Measurements from ENCODE around the gene TBC1D2B.

Gene TBC1D2B

DNA sequence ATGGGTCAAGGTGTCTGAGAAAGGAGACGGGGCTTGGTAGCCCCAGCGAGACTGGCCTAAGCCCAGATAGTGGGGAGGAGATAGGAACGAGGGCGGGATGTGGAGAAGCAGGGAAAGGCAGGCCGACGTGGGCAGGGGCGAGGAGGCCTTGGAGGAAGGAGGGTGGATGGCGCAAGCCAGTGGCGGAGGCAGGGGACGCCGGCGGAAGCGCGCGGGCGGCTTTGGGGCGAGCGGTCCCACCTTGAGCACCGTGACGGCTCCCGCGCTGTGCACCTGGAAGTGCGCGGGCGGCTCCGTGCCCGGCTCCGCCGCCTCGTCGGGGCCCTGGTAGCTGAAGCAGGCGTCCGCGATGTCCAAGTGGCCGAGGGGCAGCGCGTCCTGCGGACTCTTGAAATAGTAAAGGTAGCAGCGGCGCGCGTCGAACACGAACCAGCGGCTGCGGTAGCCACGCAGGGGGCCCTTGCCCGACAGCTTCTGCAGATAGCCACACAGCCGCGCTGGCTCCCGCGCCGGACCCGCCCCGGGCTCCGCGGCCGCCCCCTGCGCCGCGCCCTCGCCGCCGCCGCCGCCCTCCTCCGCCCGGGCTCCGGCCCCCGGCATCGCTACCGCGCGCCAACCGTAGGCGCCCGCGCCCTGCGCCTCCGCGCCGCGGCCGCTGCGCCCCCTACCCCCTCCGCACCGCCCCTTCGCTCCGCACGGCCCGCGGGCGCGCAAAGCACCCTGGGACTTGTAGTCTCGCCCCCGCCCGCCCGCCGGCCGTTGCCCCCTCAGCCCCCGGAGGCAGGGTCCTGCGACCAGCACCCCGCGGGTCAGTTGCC lies at the start of gene TBC1D2B:
Gene TBC1D2B, minus strand, starts transcription at position 659 of the 818 bp plus-strand sequence. Its CDS starts 59 bp downstream, at position 600.
- DNase-seq (ENCODE audit: low read depth in 2 of 2), result peak; percentile 54 to 58

DNA sequence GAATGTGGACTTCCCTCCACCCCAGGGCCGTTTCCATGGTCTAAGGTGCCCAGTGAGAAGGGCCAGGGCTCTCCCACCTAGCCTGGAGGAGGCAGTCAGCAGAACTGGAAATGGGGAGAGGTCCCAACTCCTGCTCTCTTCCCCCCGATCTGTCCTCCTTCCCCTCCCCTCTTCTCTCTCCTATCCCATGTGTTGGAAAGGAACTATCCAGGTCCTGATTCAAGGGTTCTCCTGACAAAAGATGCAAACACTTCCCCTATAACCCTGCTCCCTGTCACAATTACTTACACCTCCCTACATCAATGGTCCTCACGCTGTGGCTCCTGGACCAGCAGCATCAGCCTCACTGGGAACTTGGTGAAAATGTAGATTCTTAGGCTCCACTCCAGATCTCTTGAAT lies 47.8 kb upstream of the TBC1D2B start:
- DNase-seq (ENCODE audit: low read depth in 2 of 2), result no peak

DNA sequence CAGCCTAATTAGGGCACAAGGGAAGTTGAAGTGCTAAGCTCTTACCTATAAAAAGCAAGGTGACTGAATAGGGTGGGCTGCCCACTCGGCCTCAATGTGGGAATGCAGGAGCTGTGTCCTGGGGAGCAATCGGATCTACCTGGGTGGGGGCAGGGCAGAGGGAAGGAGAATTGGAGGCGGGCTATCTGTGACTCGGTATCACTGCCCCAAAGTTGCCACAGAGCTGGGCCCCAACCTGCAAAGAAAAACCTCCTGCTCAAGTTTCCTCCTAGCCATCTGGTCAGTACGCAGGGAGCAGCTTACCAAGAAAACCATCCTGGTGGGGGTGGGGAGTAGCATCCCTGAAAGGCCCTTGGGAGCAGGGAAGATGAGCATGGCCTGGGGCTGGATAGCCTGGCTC lies 43.0 kb upstream of the TBC1D2B start:
- DNase-seq (ENCODE audit: low read depth in 2 of 2), result no peak

DNA sequence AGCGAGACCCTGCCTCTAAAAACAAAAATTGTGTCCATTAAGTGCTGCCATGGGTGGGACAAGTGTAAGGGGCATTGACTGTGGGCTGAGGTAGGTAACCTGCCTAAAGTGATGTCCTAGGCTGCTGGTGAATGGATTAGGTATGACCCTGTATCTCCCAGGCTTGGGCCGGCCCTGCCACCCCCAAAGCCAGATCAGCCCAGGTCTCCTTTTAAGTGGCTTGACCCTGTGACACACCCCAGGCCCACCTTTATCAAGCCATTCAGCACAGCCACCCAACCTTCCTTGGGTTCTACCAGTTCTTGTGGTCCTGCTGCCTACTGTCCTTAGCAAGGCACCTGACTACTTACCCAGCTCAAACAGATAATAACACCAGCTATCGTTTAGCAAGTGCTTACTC lies 35.0 kb upstream of the TBC1D2B start:
- no peak for DNase-seq (ENCODE audit: low read depth in 2 of 2)

DNA sequence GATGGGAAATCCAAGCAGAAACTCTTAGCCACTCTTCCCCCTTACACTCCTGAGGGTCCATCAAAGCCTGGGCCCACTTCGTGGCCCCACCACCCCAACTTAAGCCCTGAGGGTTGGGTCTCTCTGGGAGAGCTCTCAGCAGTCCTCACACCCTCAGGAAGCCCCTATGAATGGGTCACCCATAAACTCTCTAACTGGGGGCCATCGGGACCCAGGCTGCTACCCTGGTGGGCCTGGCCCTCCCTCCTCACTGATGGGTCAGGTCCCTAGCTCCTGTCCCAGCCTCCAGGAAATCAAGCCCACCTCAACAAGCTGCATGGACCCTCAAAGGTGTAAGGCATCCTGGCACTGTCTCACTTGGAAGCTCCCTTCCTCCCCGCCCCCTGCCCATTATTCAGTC lies 34.3 kb upstream of the TBC1D2B start:
- no peak for DNase-seq (ENCODE audit: low read depth in 2 of 2)

DNA sequence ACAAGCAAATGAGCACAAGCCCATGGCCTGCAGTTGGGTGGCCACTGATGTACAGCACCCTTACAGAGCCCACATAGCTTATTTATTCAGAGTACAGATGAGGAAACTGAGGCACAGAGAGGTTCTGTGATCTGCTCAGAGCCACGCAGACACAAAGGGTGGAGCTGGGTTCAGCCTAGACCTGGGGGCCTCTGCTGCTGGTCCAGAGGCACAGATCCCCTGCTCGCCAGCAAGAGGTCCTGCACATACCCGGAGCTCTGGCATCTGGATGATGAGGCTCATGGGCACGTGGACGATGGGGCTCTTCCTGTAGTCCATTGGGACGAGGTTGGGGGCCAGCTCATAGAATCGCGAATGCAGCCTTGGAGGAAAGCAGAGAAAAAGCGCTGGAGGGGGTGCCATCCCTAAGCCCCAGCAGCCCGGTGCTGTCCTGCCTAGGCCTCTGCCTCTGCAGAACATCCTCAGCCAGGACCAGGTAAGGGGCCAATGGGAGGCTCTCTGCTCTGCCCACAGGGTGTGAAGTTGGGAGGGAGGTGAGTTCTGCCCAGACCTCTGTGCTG lies 33.5 kb upstream of the TBC1D2B start:
- no peak for DNase-seq (ENCODE audit: low read depth in 2 of 2)

DNA sequence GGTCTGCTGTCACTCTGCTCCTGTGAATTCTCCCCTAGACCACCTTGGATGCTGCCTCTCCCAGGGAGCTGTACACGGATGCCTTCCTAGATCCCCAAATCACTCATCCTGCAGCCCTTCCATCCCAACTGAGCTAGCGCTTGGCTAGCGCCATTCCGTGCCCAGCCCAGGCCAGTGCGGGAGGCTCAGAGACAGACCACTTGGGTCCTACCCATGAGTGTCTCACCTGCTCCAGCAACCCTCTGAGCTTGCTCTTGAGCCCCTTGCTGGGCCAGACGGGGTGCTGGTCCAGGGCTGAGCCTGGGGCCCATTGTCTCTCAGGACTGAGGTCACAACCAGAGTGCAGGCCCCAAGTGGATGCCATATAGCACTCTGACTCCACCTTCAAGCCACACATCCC lies 32.6 kb upstream of the TBC1D2B start:
- no peak for DNase-seq (ENCODE audit: low read depth in 2 of 2)

DNA sequence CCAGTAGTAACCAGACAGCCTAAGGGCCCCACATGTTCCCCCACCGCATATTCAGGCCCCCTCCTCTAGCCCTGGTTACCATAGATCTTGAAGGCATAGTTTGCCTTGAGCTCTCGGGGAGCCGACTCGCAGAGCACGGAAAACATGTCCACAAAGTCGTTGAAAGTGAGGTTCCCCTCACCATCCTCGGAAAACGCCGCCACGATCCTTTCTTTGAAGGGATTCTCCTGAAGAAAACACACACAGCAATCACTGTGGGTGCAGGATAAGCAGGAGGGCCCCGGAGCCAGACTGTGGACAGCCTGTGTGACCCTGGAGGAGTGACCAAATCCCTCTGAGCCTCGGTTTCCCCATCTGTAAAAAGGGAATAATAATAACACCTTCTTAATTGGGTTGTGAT lies 31.6 kb upstream of the TBC1D2B start:
- DNase-seq (ENCODE audit: low read depth in 2 of 2), result no peak

DNA sequence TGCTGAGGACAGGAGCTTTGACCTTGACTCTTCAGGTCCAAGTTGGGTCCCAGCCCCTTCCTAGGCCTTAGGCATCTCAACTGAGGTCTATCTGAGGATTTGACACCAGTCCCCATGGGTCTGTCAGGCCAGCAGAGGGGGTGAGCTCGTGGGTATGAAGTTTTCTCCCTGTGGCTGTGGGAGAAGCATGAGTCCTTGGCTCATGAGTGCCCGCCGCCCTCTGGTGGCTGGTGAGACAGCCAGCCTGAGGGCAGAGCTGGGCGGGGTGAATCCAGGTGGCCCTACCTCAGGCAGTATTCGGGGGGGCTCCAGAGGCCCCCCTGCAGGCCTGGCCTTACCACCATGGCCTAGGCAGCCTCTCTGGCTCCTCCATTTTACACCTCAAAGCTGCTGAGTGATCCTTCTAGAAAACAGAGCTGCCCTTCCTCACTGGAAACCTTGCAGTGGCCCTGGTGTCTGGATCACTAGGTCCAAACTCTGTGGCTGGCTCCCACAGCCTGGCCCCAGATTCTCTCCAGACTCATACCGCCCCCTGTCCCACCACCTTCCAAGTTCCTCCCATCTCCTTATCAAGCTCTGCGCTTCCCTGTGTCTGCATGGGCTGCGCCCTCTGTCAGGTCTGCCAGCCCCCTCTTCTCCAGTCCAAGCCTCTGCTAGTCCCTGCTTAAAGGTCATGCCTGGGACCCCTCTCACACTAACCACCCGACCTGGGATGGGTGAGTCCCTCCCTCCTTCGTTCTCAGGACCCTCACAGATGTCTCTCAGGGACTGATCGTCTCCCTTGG lies 31.0 kb upstream of the TBC1D2B start:
- peak; percentile 73 for DNase-seq (ENCODE audit: low read depth in 2 of 2)

DNA sequence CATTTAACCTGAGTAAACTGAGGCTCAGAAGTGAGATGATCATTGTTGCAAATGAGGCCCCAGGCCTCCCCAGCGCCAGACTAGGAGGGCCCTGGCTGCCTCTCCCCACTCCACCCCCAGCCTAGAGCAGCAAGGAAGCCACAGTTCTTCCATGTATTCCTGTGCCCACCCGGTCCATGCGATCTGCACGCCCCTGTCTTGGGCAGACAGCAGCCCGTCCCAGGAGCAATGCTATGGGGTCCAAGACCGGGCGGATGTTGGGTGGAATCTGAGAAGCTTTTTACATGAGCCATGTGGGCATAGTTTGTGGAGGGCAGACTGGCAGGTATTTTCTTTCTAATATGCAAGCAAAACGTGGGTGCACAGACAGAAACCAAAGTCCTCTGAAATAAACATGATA lies 30.0 kb upstream of the TBC1D2B start:
- DNase-seq (ENCODE audit: low read depth in 2 of 2), result no peak

DNA sequence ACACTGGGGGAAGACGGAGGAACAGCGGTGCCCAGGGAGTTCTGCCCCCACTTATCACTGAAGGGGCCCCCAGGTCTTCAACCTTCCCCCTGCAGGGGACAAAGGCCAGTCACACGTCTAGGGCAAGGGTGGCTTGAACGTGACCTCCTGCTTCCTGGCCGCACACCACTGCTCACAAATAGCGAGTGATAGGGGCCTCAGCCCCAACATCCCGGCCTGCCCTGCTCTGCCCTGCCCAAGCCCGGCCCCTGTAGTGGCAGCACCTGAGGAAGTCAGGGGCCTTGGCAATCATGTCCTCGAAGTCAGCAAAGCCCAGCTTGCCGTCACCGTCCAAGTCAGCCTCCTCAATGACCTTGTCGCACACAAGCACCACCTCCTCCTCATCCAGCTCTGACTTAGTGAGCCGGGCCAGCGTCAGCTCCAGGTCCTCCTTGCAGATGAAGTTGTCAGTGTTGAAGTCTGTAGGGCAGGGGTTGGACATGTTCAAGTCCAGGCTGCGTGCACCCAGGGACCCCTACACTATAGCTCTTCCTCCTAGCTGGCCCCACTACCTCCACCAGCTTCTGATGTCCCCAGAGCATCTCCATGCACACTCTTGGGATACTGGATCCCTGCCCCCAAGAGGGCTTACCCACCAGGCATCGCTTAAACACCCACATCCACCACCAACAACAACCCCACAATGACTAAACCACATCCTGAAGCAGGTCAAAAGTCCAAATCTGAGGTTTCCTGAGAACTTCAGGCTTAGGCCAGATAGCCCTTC lies 28.1 kb upstream of the TBC1D2B start:
- DNase-seq (ENCODE audit: low read depth in 2 of 2), result no peak

DNA sequence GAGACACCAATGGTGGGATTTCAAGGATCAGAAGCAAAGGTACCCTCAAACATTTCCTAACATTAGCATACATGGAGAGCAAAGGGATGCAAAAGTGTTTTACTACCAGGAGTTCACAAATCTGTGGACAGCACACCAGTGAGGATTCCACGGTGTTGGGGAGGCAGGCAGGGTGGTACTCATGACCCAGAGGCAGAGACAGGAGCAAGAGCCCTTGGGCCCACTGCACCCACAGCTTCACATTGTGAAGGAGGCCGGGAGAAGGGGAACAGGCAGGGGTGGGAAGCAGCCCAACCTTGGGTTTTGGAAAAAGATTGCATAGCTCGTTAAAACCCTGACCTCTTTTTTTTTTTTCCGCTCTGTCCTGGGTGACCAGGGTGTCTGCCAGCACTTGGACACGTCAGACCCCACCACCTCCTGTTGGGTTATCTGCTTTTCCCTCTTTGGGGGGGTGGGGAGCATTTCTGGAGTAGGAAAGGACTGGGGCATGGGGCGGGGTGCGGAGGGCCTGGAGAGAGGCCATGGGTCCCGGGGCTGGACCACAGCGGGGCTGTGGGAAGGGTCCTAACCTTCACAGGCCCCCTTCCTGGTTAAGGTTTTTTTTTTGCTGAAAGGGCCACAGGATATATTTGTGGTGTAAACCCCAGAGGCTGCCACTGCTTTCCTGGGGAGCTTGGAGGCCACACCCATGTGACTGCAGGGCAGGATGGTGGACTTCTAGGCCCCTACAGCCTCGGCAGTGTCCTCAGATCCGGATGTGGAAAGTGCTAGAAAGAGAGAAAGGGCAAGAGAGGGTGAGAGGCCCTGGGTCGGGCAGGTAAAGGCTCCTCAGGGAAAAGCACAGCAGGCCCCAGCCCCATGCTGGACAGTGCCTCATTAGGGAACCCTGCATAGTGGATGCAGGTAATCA lies 27.3 kb upstream of the TBC1D2B start:
- no peak for DNase-seq (ENCODE audit: low read depth in 2 of 2)

DNA sequence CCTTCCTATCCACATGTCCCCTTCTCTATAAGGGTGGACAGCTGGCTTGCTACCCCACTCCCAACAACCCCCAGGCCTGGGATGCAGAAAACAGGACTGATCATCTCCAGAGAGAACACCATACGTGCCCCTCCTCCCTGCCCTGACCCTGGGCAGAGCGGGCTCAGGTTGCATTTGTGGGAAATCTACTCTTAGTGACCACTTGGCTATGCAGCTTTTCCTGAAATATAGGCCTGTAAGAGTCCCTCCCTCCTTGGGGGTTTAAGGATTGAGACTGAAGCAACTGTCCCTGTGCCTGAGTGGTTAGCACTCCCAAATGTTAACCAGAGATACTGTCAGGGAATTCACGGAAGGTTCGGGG lies 26.6 kb upstream of the TBC1D2B start:
- DNase-seq (ENCODE audit: low read depth in 2 of 2), result no peak

DNA sequence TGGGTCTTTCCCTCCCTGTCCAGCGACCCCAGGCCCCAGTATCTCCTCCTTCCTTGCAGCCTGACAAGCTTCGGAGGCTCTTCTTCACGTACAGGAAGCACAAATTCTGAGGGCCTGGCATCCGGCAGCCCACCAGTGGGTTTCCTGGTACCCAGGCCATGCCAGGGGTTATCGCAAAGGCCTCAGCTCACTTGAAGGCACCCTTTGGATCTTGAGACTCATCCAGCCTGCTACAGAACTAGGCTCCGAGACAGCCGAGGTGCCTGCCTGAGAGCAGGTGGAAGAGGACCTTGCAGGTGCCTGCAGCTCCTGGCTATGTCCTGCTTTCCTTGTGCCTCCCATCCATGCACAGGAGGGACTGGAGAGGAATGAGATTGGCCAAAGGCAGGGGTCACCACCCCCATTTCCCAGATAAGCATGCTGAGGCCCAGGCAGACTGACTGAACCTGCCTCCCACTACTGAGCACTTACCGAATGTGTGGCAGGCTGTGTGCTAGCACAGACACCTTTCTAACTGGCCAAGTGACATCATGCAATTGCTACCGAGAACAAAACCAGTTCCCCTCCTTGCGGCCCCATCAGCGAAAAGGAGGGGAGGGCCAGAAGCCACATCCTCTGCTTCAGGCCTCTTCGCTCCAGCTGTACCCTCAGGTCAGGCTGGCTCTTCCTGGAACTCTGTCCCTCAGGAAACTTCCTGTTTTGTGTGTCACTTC lies 26.1 kb upstream of the TBC1D2B start:
- peak; percentile 37 to 41 for DNase-seq (ENCODE audit: low read depth in 2 of 2)

DNA sequence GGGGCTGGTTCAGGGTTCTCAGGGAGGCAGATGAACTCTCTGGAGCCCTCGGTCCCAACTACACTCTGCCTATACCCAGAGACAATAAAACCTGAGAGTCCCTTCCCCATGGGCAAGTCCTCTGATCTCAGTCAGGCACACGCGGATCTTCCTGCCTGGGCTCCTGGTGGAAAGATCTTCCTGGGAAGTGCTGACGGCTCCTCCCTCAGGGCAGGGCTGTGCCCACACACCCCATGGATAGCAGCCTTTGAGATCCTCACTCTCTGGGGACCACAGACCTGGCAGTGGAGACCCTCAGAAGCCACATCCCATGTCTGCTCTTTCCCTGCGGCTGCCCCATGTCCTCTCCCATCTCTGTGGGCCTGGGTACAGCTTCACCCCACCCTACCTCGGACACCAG lies 25.2 kb upstream of the TBC1D2B start:
- DNase-seq (ENCODE audit: low read depth in 2 of 2), result no peak

DNA sequence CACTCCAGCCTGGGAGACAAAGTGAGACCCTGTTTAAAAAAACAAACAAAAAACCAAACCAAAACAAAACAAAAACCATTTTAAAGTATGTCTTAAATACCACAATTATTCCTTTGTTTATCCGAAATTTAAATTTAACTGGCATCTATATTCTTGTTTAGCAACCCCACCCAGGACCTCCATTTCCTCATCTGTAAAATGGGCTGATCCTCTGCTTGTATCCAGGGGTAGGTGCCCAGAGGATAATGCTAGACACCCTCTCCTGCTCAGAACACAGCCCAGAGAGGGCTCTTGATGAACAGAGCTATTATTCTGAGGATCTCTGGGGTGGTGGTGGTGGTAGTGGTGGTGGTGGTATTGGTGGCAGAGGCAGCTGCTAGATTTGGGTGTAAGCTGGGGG lies 24.7 kb upstream of the TBC1D2B start:
- DNase-seq (ENCODE audit: low read depth in 2 of 2), result no peak

DNA sequence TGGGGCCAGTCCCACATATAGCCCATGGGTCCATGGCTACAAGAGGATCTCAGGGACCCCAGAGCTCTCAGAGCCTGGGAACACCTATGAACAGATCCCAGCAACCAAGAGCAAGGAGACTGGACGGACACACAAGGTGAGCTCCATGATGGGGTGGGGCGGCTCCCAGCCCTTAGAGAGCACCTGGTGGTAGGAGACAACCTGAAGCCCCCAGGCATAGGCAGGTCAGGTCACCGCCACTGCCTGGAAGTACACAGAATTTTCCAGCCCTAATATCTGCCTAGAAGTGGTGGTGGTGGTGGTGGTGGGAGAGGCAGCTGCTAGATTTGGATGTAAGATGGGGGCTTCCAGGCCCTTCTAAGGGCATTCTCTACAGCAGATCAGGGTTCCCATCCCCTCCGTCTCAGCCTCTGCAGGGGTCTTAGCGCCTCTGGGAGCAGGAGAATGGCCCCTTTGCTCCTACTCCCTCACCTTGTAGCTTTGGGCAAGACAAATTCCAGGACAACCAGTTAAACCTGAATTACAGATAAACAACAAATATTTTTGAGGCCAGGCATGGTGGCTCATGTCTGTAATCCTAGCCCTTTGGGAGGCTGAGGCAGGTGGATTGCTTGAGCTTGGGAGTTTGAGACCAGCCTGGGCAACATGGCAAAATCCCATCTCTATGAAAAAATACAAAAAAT lies 24.1 kb upstream of the TBC1D2B start:
- DNase-seq (ENCODE audit: low read depth in 2 of 2), result no peak

DNA sequence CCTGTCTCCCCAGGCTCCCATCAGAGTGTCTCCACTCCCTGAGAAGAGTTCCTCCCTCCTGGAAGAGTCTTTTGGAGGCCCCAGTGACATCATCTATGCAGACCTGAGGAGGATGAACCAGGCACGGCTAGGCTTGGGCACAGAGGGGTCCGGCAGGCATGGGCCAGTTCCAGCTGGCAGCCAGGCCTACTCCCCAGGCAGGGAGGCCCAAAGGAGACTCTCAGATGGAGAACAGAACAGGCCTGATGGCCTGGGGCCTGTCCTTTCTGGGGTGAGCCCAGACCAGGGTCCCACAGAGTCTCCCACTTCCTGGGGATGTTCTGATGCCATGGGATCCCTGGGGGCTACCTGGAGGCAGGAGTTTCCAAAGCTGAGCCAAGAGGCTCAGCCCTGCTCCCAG lies 23.4 kb upstream of the TBC1D2B start:
- DNase-seq (ENCODE audit: low read depth in 2 of 2), result no peak

DNA sequence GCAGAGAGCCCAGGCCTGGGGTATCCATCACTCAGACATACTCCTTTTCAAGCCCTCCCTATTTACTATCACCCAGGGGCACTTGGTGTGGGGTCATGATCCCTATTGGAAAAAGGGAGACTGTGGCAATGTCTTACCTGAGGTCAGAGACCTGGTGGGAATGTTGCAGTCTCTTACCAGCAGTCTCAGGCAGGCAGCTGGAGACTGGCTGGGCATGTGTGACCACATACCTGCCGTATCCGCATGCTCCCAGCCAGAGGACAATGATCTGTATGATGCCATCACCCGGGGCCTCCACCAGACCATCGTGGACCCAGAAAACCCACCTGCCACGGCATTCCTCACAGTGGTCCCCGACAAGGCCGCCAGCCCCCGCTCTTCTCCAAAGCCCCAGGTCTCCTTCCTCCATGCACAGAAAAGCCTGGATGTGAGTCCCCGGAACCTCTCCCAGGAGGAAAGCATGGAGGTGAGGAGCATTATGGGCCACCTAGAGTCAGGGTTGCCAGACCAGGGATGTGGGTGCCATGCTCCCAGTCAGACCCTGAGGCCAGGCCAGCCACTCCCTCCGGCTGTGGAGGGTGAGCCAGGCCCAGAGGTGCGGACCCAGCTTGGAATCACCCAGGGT lies 20.7 kb upstream of the TBC1D2B start:
- DNase-seq (ENCODE audit: low read depth in 2 of 2), result no peak

Measured in activated CD4-positive, alpha-beta T cell treated with anti-CD3 and anti-CD28 coated beads for 24 hours (primary cell).